IMR-90 (cell line): ENCODE data around the gene AUTS2. TPM values are rescaled to one million over a fixed set of nuclear protein-coding genes. Genes with fewer than 3 reads are reported as not detected.

Source experiments
- ATAC-seq: fragments of 200-7000 bp; cut with Tn5 transposase; 2 replicates; pipeline ENCODE4 v1.9.1; 2020; ENCODE audit warnings: low read depth, mild to moderate bottlenecking, moderate library complexity
- BruUV-seq: library from RNA; stranded (reverse); fragments of 400-500 nt; replicated peaks from 2 replicates; lab custom pipeline; 2021; lab: Mats Ljungman, UMichigan
- CTCF ChIA-PET: fragments of 300-600 bp; formaldehyde crosslinking; extraction: SDS; loops from one replicate; lab custom pipeline; 2021; ENCODE audit warnings: antibody characterized with exemption; lab: Yijun Ruan, JAX
- POLR2A ChIA-PET: fragments of 300-600 bp; sonication (Branson Sonifier 250); formaldehyde crosslinking; loops from one replicate; lab custom pipeline; 2022; ENCODE audit warnings: antibody characterized with exemption; ENCODE audit not compliant: unreplicated experiment; lab: Charles Lee
- DNase-seq: peaks from one replicate; pipeline ENCODE4 v3.0.0; 2013
- H2AFZ ChIP-seq: replicated peaks from 2 replicates; pipeline ENCODE3; 2013; ENCODE audit warnings: low read length, mild to moderate bottlenecking; ENCODE audit not compliant: poor library complexity
- H2AK5ac ChIP-seq: 2 replicates; pipeline ENCODE4 v1.6.1; 2013; ENCODE audit warnings: low read depth, low read length, inconsistent platforms
- H2AK9ac ChIP-seq: replicated peaks from 2 replicates; pipeline ENCODE3; 2013; ENCODE audit warnings: mild to moderate bottlenecking, low read depth, low read length, moderate library complexity; ENCODE audit not compliant: poor library complexity
- H2BK120ac ChIP-seq: 2 replicates; pipeline ENCODE4 v1.6.1; 2013; ENCODE audit warnings: low read depth, low read length, inconsistent platforms
- H2BK15ac ChIP-seq: 3 replicates; pipeline ENCODE4 v1.6.1; 2013; ENCODE audit warnings: low read depth, low read length, inconsistent platforms
- H2BK20ac ChIP-seq: 2 replicates; pipeline ENCODE4 v1.6.1; 2013; ENCODE audit warnings: low read depth, mild to moderate bottlenecking, inconsistent platforms, low read length, moderate library complexity
- H2BK5ac ChIP-seq: 2 replicates; pipeline ENCODE4 v1.6.1; 2013; ENCODE audit warnings: mild to moderate bottlenecking, low read depth, low read length, inconsistent platforms; ENCODE audit not compliant: poor library complexity, severe bottlenecking
- H3K14ac ChIP-seq: replicated peaks from 2 replicates; pipeline ENCODE4 v1.6.1; 2013; ENCODE audit warnings: low read depth, low read length, inconsistent platforms
- H3K18ac ChIP-seq: 2 replicates; pipeline ENCODE4 v1.6.1; 2013; ENCODE audit warnings: low read depth, low read length, control low read depth
- H3K23ac ChIP-seq: 2 replicates; pipeline ENCODE4 v1.6.1; 2013; ENCODE audit warnings: low read depth, low read length, inconsistent platforms
- H3K27ac ChIP-seq: 2 replicates; pipeline ENCODE4 v1.5.1; 2013; ENCODE audit warnings: mild to moderate bottlenecking, control low read depth, low read length; ENCODE audit not compliant: insufficient read depth
- H3K27me3 ChIP-seq: 2 replicates; pipeline ENCODE4 v1.6.1; 2013; ENCODE audit warnings: low read length; ENCODE audit not compliant: control insufficient read depth, insufficient read depth
- H3K36me3 ChIP-seq: 2 replicates; pipeline ENCODE4 v1.6.1; 2013; ENCODE audit warnings: low read length, mixed read lengths; ENCODE audit not compliant: control insufficient read depth, insufficient read depth
- H3K4ac ChIP-seq: 2 replicates; pipeline ENCODE4 v1.6.1; 2013; ENCODE audit warnings: low read depth, low read length, inconsistent platforms
- H3K4me1 ChIP-seq: 2 replicates; pipeline ENCODE4 v1.6.1; 2013; ENCODE audit warnings: low read length, mixed read lengths; ENCODE audit not compliant: control insufficient read depth, insufficient read depth
- H3K4me2 ChIP-seq: 2 replicates; pipeline ENCODE4 v1.6.1; 2013; ENCODE audit warnings: low read depth, mild to moderate bottlenecking, control low read depth, low read length, moderate library complexity
- H3K4me3 ChIP-seq: 2 replicates; pipeline ENCODE4 v1.5.1; 2013; ENCODE audit warnings: low read depth, mild to moderate bottlenecking, control low read depth, low read length, moderate library complexity; ENCODE audit not compliant: insufficient read depth
- H3K56ac ChIP-seq: 2 replicates; pipeline ENCODE4 v1.6.1; 2013; ENCODE audit warnings: low read length, inconsistent platforms; ENCODE audit not compliant: insufficient read depth; ENCODE audit errors: extremely low read depth
- H3K79me1 ChIP-seq, 2 experiments: 2 replicates each; pipeline ENCODE4 v1.6.1; 2013; ENCODE audit warnings: low read length in 2 of 2, inconsistent platforms in 1 of 2, low read depth in 1 of 2
- H3K9ac ChIP-seq: 2 replicates; pipeline ENCODE4 v1.6.1; 2013; ENCODE audit warnings: low read depth, low read length, control low read depth
- H3K9me1 ChIP-seq: 2 replicates; pipeline ENCODE4 v1.6.1; 2013; ENCODE audit warnings: low read length, inconsistent platforms; ENCODE audit not compliant: insufficient read depth
- H3K9me3 ChIP-seq: 2 replicates; pipeline ENCODE4 v1.6.1; 2013; ENCODE audit warnings: low read length; ENCODE audit not compliant: control insufficient read depth, insufficient read depth
- H4K20me1 ChIP-seq: 2 replicates; pipeline ENCODE4 v1.6.1; 2013; ENCODE audit warnings: low read length, inconsistent platforms; ENCODE audit not compliant: insufficient read depth
- H4K5ac ChIP-seq: 2 replicates; pipeline ENCODE4 v1.6.1; 2013; ENCODE audit warnings: mild to moderate bottlenecking, low read depth, low read length, control low read depth
- H4K8ac ChIP-seq, 2 experiments: 2 replicates each; pipeline ENCODE4 v1.6.1; 2013; ENCODE audit warnings: low read depth in 2 of 2, low read length in 2 of 2, control low read depth in 1 of 2, inconsistent platforms in 1 of 2
- H4K91ac ChIP-seq: 2 replicates; pipeline ENCODE4 v1.6.1; 2013; ENCODE audit warnings: low read depth, low read length, inconsistent platforms; ENCODE audit not compliant: insufficient read depth
- CHD1 ChIP-seq: IDR thresholded peaks from 2 replicates; pipeline ENCODE4 v1.6.1; 2012; ENCODE audit warnings: low read depth, low read length, improper control_type of control experiment
- ELK1 ChIP-seq: fragments of 150-350 bp; IDR thresholded peaks from 2 replicates; pipeline ENCODE4 v1.6.1; 2016; ENCODE audit warnings: low read depth, mild to moderate bottlenecking, low read length, moderate library complexity, borderline replicate concordance
- FOS ChIP-seq: fragments of 150-350 bp; IDR thresholded peaks from 2 replicates; pipeline ENCODE4 v1.6.1; 2016; ENCODE audit warnings: low read depth, low read length
- MAFK ChIP-seq: IDR thresholded peaks from 2 replicates; pipeline ENCODE4 v1.6.1; 2012; ENCODE audit warnings: low read depth, low read length, improper control_type of control experiment
- MAZ ChIP-seq: IDR thresholded peaks from 2 replicates; pipeline ENCODE4 v1.6.1; 2012; ENCODE audit warnings: low read depth, mild to moderate bottlenecking, low read length, improper control_type of control experiment, moderate library complexity, borderline replicate concordance
- NFE2L2 ChIP-seq: fragments of 150-350 bp; IDR thresholded peaks from 2 replicates; pipeline ENCODE4 v1.6.1; 2016; ENCODE audit warnings: low read depth, mild to moderate bottlenecking, low read length
- POLR2A ChIP-seq: IDR thresholded peaks from 2 replicates; pipeline ENCODE4 v1.6.1; 2012; ENCODE audit warnings: mild to moderate bottlenecking, low read depth, low read length
- RAD21 ChIP-seq: IDR thresholded peaks from 2 replicates; pipeline ENCODE4 v1.6.1; 2012; ENCODE audit warnings: low read length, improper control_type of control experiment
- RCOR1 ChIP-seq: IDR thresholded peaks from 2 replicates; pipeline ENCODE4 v1.6.1; 2012; ENCODE audit warnings: mild to moderate bottlenecking, low read length, improper control_type of control experiment; ENCODE audit not compliant: insufficient replicate concordance
- RFX5 ChIP-seq: IDR thresholded peaks from 2 replicates; pipeline ENCODE4 v1.8.0; 2012; ENCODE audit warnings: low read depth, mild to moderate bottlenecking, low read length, moderate library complexity
- SMC3 ChIP-seq: fragments of 150-350 bp; IDR thresholded peaks from 2 replicates; pipeline ENCODE4 v1.6.1; 2016; ENCODE audit warnings: low read depth, mild to moderate bottlenecking, antibody characterized with exemption, low read length, moderate library complexity
- WGBS, 2 experiments: methylation state at CpG; one replicate each; pipeline versions ENCODE4 v1.1.5 to v1.1.7; 2013; ENCODE audit warnings: missing lambda C conversion rate in 2 of 2; ENCODE audit not compliant: insufficient read length in 1 of 2; ENCODE audit errors: extremely low coverage in 2 of 2; 5-methylcytosine and 5-hydroxymethylcytosine counted together
- dilution Hi-C: fragments of 300-500 bp; cut with HindIII; formaldehyde crosslinking; loops from one replicate; pipeline ENCODE4 v1.14.3; 2018; ENCODE audit warnings: low sequenced_read_pairs; ENCODE audit not compliant: unreplicated experiment
- in situ Hi-C: fragments of 300-500 bp; cut with MboI; formaldehyde crosslinking; loops from 3 replicates; pipeline ENCODE4 v1.14.3; 2019; ENCODE audit warnings: low sequenced_read_pairs, inconsistent platforms, mixed read lengths
- intact Hi-C: fragments of 100-400 bp; cut with micrococcal nuclease; formaldehyde crosslinking; loops from 2 replicates; pipeline ENCODE4 v1.10.0; 2022
- polyA plus RNA-seq, 3 experiments: library from polyadenylated mRNA; depleted of rRNA; stranded (reverse); fragments of >200 nt; gene quantifications; 2 replicates each; pipeline ENCODE4 v1.2.3, GENCODE V29; 2012; ENCODE audit warnings: low replicate concordance in 1 of 3
- total RNA-seq: library from RNA; depleted of rRNA; stranded (reverse); fragments of >200 nt; gene quantifications from 2 replicates; pipeline ENCODE4 v1.2.3, GENCODE V29; 2012

The AUTS2 gene
- total and polyA plus RNA-seq, 2 of the 4 experiments (the other 2 are of a cell fraction) = 0.90 to 3.0 TPM

GRCh38 chr7:70749831-70750230, 1151.6 kb downstream of the AUTS2 start:
- CTCF ChIA-PET = no interaction called here

More at GRCh38 chr7:70749831-70750230, 1151.6 kb downstream of the AUTS2 start:
- no TSS peak for BruUV-seq
- no peak overlapping the region for H2AK5ac ChIP-seq
- no peaks in the 10 kb centered on the region for H3K9me3 ChIP-seq
- intact Hi-C loops = no loop called here
- H2BK20ac ChIP-seq = no peak overlapping the region
- H3K4me2 ChIP-seq = no peak overlapping the region
- H4K20me1 ChIP-seq = no peaks in the 10 kb centered on the region
- no peak overlapping the region for H3K9ac ChIP-seq
- H2AFZ ChIP-seq = no peak overlapping the region
- H2BK15ac ChIP-seq = no peak overlapping the region
- H3K9me1 ChIP-seq = no peaks in the 10 kb centered on the region; the same call in 1 of the 2 replicates
- no peaks in the 10 kb centered on the region for H3K27me3 ChIP-seq
- TF ChIP-seq MAZ = no peak
- TF ChIP-seq RAD21 = no peak
- no peak for TF ChIP-seq RCOR1
- TF ChIP-seq SMC3 = no peak
- no peak for TF ChIP-seq CHD1
- no peak for TF ChIP-seq NFE2L2
- no peak for TF ChIP-seq ELK1
- no peak for TF ChIP-seq MAFK
- TF ChIP-seq RFX5 = no peak
- TF ChIP-seq FOS = no peak
- TF ChIP-seq POLR2A = no peak
- no peak overlapping the region for H3K4me3 ChIP-seq
- DNase-seq = no peak
- H2BK5ac ChIP-seq = no peak overlapping the region
- H3K56ac ChIP-seq = no peak overlapping the region
- H4K5ac ChIP-seq = no peak overlapping the region
- no peak overlapping the region for H3K27ac ChIP-seq
- POLR2A ChIA-PET = no interaction called here
- dilution Hi-C loops = no loop called here
- no peak overlapping the region for H3K14ac ChIP-seq
- peaks cover 8 to 14% of the 10 kb centered on the region in 2 experiments; a peak in 2 of 4 replicates for H3K79me1 ChIP-seq
- no peak overlapping the region for H4K8ac ChIP-seq
- no peaks in the 10 kb centered on the region for H3K36me3 ChIP-seq
- H3K23ac ChIP-seq = no peak overlapping the region
- no CpG with 5 or more reads among the region's 1 CpG for WGBS, 2 experiments
- no peaks in the 10 kb centered on the region for H3K4me1 ChIP-seq
- H3K4ac ChIP-seq = no peak overlapping the region
- no peak overlapping the region for H4K91ac ChIP-seq
- no peak overlapping the region for H2BK120ac ChIP-seq
- no peak overlapping the region for H2AK9ac ChIP-seq
- ATAC-seq = no peak
- in situ Hi-C loops = no loop called here
- H3K18ac ChIP-seq = no peak overlapping the region
